WTC11 (cell line): ENCODE results near the gene FAM227B.
"Not testable (repeated sequence)": the region's sequence is repeated elsewhere in the genome, so short reads cannot be mapped to it uniquely, and the experiment has no call there.

Source experiments
- CDX4 ChIP-seq: fragments of 250-450 bp; sonication (Bioruptor Pico); IDR thresholded peaks from 2 replicates; pipeline ENCODE4 v1.9.0; 2021; ENCODE audit warnings: moderate library complexity, mild to moderate bottlenecking, inconsistent platforms, borderline replicate concordance
- CREM ChIP-seq: sonication (generic); formaldehyde crosslinking; IDR thresholded peaks from 2 replicates; pipeline ENCODE4 v1.8.1; 2022; ENCODE audit warnings: mild to moderate bottlenecking, missing genetic modification reagents, moderate library complexity
- CTCF ChIP-seq: fragments of 200-600 bp; IDR thresholded peaks from 2 replicates; pipeline ENCODE4 v1.8.0; 2022; ENCODE audit warnings: antibody characterized with exemption
- FOXJ3 ChIP-seq: sonication (generic); formaldehyde crosslinking; IDR thresholded peaks from 2 replicates; pipeline ENCODE4 v1.9.0; 2021; ENCODE audit warnings: missing genetic modification reagents, mild to moderate bottlenecking, borderline replicate concordance
- FOXP4 ChIP-seq: sonication (generic); formaldehyde crosslinking; IDR thresholded peaks from 2 replicates; pipeline ENCODE4 v1.8.0; 2022; ENCODE audit warnings: mild to moderate bottlenecking, missing genetic modification reagents
- GABPB1 ChIP-seq: sonication (generic); formaldehyde crosslinking; IDR thresholded peaks from 2 replicates; pipeline ENCODE4 v1.8.1; 2023; ENCODE audit warnings: mild to moderate bottlenecking, missing genetic modification reagents
- MAX ChIP-seq: sonication (generic); formaldehyde crosslinking; IDR thresholded peaks from 2 replicates; pipeline ENCODE4 v1.8.0; 2022; ENCODE audit warnings: mild to moderate bottlenecking, missing genetic modification reagents
- NR3C1 ChIP-seq: sonication (generic); formaldehyde crosslinking; conservative IDR thresholded peaks from 2 replicates; pipeline ENCODE4 v1.8.1; 2023; ENCODE audit warnings: low read depth, mild to moderate bottlenecking, missing genetic modification reagents
- TEAD4 ChIP-seq: sonication (generic); formaldehyde crosslinking; IDR thresholded peaks from 2 replicates; pipeline ENCODE4 v1.8.0; 2022; ENCODE audit warnings: mild to moderate bottlenecking, missing genetic modification reagents
- TF ChIP-seq, protein P1 (sequence below): sonication (generic); formaldehyde crosslinking; IDR thresholded peaks from 2 replicates; pipeline ENCODE4 v1.8.1; 2023; ENCODE audit warnings: mild to moderate bottlenecking, missing genetic modification reagents, moderate library complexity
- TF ChIP-seq, protein P2 (sequence below): sonication (generic); formaldehyde crosslinking; IDR thresholded peaks from 2 replicates; pipeline ENCODE4 v1.8.1; 2023; ENCODE audit warnings: mild to moderate bottlenecking, missing genetic modification reagents
- TF ChIP-seq, protein P3 (sequence below): sonication (generic); formaldehyde crosslinking; IDR thresholded peaks from 2 replicates; pipeline ENCODE4 v1.8.1; 2023; ENCODE audit warnings: mild to moderate bottlenecking, missing genetic modification reagents, moderate library complexity

DNA sequence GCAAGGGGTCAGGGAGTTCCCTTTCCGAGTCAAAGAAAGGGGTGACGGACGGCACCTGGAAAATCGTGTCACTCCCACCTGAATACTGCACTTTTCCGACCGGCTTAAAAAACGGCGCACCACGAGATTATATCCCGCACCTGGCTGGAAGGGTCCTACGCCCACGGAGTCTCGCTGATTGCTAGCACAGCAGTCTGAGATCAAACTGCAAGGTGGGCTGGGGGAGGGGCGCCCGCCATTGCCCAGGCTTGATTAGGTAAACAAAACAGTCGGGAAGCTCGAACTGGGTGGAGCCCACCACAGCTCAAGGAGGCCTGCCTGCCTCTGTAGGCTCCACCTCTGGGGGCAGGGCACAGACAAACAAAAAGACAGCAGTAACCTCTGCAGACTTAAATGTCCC lies 266.2 kb downstream of the FAM227B start:
- TF ChIP-seq TEAD4 (CRISPR knock-in tag); FOXJ3 (CRISPR knock-in tag); CTCF; FOXP4 (CRISPR knock-in tag); CDX4 (CRISPR knock-in tag); MAX (CRISPR knock-in tag); GABPB1 (CRISPR knock-in tag); NR3C1 (CRISPR knock-in tag); CREM: not testable (repeated sequence)
- TF ChIP-seq, protein P1, sequence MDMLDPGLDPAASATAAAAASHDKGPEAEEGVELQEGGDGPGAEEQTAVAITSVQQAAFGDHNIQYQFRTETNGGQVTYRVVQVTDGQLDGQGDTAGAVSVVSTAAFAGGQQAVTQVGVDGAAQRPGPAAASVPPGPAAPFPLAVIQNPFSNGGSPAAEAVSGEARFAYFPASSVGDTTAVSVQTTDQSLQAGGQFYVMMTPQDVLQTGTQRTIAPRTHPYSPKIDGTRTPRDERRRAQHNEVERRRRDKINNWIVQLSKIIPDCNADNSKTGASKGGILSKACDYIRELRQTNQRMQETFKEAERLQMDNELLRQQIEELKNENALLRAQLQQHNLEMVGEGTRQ, result not testable (repeated sequence)
- TF ChIP-seq, protein P2, sequence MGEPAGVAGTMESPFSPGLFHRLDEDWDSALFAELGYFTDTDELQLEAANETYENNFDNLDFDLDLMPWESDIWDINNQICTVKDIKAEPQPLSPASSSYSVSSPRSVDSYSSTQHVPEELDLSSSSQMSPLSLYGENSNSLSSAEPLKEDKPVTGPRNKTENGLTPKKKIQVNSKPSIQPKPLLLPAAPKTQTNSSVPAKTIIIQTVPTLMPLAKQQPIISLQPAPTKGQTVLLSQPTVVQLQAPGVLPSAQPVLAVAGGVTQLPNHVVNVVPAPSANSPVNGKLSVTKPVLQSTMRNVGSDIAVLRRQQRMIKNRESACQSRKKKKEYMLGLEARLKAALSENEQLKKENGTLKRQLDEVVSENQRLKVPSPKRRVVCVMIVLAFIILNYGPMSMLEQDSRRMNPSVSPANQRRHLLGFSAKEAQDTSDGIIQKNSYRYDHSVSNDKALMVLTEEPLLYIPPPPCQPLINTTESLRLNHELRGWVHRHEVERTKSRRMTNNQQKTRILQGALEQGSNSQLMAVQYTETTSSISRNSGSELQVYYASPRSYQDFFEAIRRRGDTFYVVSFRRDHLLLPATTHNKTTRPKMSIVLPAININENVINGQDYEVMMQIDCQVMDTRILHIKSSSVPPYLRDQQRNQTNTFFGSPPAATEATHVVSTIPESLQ (CRISPR knock-in tag), result not testable (repeated sequence)
- TF ChIP-seq, protein P3, sequence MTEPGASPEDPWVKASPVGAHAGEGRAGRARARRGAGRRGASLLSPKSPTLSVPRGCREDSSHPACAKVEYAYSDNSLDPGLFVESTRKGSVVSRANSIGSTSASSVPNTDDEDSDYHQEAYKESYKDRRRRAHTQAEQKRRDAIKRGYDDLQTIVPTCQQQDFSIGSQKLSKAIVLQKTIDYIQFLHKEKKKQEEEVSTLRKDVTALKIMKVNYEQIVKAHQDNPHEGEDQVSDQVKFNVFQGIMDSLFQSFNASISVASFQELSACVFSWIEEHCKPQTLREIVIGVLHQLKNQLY (CRISPR knock-in tag), result not testable (repeated sequence)
